ENCODE data around the gene SV2C.

DNA sequence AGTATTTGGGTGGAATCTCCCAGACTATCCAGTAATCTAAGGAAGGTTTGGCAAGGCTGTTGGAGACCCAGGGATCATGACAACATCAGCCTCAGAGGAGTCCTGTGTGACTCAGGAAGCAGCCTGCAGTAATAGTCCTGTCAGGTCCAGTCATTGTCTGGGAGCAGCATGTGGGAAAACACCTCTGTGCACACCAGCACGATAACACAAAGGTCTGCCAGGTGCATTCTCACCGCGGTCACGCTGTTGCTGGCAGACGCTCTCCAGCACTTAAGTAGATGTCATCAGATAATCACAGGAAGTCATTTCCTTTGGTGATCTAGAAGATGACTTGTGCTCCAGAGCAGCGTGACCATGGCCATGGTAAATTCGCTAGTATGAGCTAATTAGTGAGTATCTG is 220.7 kb downstream of the SV2C start:
- TF ChIP-seq, protein P1, sequence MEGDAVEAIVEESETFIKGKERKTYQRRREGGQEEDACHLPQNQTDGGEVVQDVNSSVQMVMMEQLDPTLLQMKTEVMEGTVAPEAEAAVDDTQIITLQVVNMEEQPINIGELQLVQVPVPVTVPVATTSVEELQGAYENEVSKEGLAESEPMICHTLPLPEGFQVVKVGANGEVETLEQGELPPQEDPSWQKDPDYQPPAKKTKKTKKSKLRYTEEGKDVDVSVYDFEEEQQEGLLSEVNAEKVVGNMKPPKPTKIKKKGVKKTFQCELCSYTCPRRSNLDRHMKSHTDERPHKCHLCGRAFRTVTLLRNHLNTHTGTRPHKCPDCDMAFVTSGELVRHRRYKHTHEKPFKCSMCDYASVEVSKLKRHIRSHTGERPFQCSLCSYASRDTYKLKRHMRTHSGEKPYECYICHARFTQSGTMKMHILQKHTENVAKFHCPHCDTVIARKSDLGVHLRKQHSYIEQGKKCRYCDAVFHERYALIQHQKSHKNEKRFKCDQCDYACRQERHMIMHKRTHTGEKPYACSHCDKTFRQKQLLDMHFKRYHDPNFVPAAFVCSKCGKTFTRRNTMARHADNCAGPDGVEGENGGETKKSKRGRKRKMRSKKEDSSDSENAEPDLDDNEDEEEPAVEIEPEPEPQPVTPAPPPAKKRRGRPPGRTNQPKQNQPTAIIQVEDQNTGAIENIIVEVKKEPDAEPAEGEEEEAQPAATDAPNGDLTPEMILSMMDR (IDR thresholded peaks at IDR 0.05; ENCODE audit: insufficient read depth, low read length, poor library complexity, severe bottlenecking) = no peak
- no peak for TF ChIP-seq EZH2phosphoT487 (conservative IDR thresholded peaks at IDR 0.05; ENCODE audit: low read length)

All from SU-DHL-6 (cell line).